GM10847 (cell line): ENCODE results near the gene SPATA33.

Experiments used
- POLR2A ChIP-seq: IDR thresholded peaks from 2 replicates; pipeline ENCODE4 v1.6.1; 2011; ENCODE audit not compliant: insufficient read length; ENCODE audit errors: extremely low read depth

SPATA33 gene

DNA sequence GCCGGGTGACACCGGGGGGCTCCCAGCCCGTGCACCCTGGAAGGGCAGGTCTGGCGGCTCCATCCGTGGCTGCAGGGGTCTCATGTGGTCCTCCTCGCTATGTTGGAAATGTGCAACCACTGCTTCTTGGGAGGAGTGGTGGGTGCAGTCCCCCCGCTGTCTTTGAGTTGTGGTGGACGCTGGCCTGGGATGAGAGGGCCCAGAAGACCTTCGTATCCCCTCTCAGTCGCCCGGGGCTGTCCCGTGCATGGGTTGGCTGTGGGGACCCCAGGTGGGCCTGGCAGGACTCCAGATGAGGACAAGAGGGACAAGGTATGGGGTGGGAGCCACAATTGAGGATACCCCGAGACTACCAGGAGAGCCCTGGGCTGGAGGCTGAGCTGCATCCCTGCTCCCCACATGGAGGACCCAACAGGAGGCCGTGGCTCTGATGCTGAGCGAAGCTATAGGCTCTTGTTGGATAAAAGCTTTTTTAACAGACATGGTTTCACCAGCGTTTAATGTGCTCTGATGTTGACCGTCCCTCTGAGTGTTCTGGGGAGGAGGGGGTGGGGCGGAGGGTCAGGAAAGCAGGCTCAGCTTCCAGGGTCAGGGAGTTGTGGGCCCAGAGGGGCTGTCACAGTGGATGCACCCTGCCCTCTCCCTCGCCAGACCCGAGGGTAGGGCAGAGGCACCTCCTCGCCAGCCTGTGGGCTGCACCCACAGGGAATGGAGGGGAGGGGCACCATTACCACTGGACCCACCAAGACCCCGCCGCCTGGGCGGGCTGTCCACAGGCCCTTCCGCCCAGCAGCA, 38.4 kb downstream of the SPATA33 start:
- no peak for TF ChIP-seq POLR2A

DNA sequence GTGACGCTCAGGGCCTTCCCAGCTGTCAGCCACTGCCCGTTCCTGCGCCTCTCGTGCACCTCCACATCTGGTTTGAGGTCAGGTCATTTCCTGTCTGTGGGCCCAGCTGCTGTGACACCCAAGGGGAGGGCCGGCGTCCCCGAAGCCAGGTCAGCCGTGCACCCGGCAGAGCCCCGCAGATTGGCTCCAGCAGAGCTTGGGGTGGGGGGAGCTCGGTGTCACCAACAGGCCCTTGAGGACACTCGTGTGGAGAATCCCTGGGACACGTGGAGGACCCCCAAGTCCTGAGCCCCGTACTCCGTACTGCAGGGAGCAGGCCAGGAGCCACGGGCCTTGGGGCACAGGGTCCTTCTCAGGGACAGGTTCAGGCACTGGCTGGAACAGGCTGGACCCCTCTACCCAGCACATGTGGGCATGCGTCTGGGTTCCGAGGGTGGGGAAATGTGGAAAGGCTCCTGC, 39.1 kb downstream of the SPATA33 start:
- no peak for TF ChIP-seq POLR2A

DNA sequence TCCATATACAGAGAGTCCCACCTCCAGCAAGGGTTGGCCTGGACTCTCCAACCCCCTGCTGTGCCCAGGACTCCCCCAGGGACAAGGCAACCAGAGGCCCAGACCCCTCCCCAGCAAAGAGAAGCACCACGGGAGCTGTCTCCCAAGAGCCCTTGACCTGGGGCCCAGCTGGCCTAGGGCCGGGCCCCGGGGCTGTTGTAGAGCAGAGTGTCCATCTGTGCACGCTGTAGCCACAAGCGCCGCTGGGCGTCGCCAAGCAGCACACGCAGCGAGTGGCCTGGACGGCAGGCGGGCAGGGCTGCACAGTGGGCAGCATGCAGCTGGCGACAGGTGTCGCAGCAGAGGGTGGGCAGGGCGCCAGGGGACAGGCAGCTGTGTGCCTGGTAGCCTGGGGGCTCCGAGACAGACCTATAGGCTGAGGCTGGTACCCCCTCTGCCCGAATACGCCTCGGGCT, 39.6 kb downstream of the SPATA33 start:
- no peak for TF ChIP-seq POLR2A

DNA sequence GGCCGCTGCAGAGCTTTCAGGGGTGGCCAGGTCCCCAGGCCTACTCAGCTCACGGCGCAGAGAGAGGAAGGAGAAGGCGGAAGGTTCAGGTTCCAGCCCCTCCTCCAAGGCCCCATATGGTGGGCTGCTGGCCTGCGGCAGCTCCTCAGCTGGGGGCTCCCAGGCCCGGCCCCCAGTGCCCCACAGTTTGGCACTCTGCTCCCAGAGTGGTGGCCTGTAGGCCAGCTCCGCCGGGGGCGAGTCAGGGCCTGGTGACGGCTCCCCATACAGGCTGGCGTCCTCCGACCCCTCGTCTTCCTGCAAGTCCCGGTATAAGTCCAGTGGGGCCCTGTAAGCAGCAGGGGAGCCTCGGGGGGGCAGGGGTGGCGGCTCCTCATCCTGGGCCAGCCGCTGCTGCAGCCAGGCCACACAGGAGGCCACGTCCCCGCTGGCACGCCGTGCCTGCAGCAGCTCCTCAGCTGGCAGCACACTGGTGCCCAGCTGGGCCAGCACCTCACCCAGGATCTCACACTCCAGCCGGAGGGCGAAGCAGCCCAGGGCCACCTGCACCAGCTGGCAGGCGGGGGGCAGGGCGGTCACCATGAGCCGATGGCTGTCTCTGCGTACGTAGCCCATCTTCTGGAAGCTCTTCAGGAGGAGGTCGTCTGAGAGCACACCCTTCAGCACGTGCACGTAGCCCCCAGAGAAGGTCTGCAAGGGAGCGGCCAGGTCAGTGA, 40.1 kb downstream of the SPATA33 start:
- no peak for TF ChIP-seq POLR2A

DNA sequence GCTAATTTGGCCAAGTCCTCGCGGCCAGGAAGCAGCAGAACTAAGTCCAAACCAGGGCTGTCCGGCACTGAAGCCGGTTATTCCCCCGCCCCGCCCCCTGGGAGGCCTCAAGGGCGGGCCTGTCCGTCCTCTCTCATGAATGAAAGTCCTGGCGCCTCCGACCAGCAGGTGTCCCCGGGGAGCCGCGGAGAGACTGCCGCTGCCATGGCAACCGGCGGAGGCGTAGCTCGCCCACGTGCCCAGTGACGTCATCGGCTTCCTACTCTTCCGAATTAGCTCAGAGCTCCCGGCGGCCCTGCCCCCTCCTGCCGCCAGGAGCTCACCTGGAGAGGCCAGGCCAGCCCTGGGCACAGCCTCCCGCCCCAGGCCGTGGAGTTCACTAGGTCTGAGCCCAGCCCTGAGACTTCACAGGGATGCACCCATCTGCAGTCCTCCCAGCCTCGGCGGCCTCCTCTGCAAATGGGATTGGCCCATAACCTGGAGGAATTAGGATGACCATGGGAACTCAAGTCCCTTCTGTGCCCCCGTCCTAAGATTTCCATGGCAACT, 42.5 kb downstream of the SPATA33 start:
- no peak for TF ChIP-seq POLR2A

DNA sequence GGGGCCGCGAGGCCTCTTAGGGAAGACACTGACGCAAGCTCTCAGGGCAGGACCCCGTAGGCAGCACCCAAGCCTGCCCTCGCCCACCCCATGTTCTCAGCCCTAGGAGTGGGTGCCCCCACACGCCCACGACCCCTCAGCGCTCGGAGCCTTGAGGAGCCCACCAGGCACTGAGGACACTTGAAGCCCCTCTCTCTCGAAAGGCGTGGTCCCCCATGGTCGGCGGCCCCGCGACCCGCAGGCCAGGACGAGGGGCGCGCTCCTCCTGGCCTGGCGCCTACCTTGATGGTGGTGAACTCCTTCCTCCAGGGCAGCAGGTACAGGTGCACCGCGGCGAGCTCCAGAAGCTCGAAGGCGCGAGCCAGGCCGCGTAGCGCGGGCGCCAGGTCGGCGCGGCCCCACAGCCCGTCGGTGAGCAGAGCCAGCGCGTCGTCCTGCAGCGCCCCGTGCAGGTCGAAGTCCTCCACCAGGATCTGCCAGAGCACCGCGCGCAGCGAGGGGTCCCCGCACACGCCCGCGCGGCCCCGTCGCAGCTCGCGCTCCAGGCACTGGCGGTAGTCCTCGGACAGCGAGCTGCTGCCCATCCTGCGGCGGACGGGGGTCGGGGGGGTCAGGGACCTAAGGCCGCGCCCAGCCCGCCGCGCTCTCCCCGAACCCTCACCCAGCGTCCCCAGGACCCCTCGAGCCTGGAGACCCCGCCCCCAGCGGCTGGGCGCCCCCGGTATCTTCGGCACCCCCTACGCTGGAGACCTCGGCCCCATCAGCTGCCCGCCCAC, 43.2 kb downstream of the SPATA33 start:
- no peak for TF ChIP-seq POLR2A

DNA sequence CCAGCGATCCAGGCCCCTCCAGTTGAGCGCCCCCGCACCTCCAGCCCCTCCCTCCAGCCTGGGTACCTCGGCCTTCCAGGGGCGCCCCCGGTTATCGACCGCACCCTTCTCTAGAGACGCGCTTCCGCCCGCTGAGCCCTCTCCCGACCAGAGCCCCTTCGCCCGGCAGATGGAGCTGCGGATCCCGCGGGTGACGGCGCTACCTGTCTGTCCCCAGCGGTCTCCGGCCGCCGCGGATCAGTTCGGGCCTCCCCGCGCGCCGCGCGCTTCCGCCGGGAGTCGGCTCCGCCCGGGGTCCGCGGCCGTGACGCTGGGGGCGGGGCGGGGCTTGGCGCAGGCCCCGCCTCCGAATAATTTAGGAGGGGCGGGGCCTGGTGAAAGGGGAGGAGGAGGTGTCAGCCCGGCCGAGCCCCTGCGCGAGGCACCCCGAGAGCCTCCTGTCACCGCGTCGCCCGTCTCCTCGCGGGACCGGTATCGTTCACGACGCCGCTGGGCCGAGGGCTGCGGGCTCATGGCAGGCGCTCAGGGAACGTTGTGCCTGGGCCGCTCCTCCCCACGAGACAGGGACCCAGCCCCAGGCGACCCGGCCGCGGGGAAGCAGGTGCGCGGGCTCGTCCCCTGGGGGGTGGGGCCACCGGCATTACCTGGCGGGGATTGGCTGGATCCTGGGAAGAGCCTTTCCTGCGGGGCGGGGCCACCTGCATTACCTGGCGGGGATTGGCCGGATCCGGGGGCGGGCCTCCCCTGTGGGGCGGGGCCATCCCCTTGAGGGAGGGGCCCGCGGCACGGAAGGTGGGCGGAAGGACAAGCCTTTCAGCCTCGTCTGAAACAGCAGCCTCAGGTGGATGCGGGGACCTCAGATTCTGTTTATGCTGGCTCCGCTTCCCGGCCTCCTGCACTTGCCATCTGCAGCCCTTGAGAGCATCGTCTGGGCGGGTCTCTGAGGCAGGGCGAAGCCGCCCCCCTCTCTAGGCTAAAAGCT, 44.1 kb downstream of the SPATA33 start, which contains the start of gene SPATA2L:
TSS of gene SPATA2L (minus strand) at position 281 of the 982 bp plus-strand sequence. CDS start 473 bp downstream, outside the sequence.
- peak; percentile 51 for TF ChIP-seq POLR2A

DNA sequence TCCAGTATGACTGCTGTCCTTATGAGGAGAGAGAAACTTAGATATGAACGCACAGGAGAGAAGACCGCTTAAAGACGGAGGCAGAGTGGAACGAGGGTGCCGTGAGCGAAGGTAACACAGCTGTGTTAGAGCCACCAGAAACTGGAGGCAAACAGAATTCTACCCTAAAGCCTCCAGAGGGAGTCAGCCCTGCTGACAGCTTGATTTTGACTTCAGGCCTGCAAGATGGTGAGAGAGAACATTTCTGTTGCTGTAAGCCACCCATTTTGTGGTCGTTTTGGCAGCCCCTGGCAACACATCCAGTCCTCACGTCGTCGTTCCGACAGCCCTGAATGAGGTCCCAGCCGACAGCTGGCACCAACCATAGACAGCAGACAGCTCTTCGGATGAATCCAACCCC, 46.6 kb downstream of the SPATA33 start:
- TF ChIP-seq POLR2A: no peak

DNA sequence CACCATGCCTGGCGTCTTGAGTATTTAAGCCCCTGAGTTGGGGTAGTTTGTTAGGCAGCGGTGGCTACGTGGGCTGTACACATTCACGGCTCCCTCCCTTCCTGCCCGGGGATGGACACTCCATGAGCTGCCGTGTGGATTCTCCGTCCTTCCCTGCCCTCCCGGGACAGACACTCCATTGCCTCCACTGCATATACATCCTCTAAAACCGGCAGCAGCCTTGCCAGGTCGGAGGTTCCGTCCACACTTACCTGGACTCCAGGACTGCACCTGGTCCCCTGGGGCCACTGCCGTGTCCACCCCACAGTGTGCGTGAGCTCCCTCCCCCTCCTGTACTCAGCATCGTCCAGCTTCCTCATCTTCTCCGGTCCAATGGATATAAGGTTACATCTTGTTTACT, 47.4 kb downstream of the SPATA33 start:
- no peak for TF ChIP-seq POLR2A

DNA sequence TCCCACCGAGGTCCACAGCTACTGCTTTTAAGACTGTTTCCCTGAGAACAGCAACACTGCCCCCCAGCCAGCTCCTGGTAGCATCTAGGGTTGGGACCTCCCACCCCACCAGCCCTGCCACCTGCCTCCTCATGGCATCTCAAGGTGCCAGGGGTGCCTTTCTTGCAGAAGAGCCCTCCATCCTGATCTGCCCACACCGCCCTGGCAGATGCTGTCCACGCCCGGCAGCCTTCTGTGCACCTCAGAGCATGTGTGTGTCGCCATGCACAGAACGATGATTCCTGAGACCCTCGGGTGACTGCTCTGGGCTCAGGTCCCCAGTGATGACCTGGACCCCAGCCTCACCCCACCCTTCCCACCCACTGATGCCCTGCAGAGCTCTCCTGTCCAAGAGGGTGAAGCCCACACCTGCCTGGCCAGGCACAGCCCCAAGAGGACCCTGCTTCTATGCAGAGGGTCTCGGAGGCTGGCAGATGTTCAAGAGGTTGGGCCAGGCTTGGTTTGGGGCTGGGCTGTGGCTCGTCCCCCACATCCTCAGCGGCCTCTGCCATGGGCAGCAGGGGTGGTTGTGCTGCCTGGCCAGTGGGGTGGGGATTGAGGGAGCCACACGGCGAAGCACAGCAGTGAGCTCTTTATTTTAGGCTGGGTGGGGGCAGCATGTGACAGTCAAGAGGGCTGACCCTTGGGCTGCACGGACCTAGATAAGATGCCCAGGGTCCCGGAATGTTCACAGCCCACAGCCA, 49.1 kb downstream of the SPATA33 start:
- TF ChIP-seq POLR2A: no peak

DNA sequence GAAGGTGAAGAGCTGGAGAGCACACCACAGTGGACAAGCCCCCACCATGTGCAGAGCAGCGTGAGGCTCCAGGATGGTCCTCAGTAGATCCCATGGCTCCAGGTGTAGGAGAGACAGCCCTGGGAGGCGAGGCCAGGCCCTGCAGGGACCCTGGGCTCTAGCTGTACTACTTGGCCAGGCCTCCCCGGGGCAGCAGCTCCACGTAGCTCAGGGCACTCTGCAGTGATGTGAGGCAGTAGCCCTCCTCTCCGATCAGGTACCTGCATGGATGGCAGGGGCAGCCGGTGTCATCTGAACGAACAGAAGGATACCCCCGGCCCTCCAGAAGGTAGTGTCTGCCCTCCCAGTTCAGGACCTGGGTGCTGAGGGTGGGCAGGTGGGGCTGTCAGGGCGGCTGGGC, 50.1 kb downstream of the SPATA33 start:
- no peak for TF ChIP-seq POLR2A

DNA sequence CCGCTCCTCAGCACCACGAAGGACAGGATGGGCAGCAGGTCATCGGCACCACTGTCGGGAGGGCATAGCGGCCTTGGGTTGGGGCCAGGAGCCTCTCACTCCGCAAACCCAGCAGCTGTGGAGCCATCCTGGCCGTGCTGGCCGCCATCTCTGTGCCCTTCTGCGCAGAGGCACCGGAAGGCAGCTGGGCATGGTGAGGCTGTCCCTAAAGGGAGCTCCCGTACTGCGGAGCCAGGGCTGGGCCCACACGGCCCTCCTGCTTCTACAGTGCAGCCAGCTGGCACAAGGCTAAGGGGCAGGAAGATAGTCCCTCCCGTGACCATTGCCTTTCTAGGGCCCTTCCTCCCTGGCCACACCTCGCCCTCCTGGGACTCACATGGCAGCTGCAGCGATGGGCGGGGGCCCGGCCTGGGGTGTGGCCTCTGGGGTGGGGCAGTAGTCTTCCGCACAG, 50.9 kb downstream of the SPATA33 start:
- no peak for TF ChIP-seq POLR2A

DNA sequence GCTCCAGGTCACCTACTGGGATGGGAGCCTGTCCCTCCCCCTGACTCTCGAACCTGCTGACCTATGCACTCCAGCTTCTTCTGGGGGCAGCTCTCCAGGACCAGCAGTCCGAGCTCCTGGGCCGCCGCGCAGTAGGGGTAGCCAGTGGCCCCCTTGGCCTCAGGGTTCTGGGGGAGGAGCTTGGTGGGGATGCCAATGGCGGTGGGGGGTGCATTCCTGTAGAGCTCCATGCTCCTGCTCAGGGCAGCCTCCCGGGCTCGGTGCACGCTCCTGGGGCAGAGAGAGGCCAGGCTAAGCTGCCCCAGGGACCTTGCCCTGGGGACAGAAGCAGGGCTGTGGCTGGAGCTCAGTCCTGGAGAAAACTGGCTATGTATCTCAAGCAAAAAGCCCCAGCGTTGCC, 51.5 kb downstream of the SPATA33 start:
- TF ChIP-seq POLR2A: no peak
